ENCODE measurements around the gene TRDN.

DNA sequence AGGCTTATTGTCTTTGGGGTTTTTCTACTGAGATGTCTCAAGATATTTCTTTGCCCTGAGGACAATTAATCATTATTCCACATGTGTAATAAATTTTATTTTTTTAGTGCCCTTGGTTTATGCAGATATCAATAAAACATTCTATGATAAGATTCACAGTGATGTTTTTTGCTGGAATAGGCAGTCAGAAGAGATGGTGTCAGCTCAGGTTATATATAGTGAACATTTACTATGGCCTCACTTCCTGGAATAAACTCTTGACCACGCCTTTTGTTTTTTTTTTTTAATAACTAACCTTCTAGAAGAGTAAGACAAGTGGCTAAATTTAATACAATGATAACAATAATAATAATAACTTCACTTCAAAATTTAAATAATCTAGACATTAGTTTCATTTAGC lies 209.7 kb downstream of the TRDN start:
- TF ChIP-seq, protein P1, sequence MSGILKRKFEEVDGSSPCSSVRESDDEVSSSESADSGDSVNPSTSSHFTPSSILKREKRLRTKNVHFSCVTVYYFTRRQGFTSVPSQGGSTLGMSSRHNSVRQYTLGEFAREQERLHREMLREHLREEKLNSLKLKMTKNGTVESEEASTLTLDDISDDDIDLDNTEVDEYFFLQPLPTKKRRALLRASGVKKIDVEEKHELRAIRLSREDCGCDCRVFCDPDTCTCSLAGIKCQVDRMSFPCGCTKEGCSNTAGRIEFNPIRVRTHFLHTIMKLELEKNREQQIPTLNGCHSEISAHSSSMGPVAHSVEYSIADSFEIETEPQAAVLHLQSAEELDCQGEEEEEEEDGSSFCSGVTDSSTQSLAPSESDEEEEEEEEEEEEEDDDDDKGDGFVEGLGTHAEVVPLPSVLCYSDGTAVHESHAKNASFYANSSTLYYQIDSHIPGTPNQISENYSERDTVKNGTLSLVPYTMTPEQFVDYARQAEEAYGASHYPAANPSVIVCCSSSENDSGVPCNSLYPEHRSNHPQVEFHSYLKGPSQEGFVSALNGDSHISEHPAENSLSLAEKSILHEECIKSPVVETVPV (CRISPR knock-in tag; IDR thresholded peaks at IDR 0.05), result no peak
- TF ChIP-seq RARB (CRISPR knock-in tag; IDR thresholded peaks at IDR 0.05) (no peak), TCF4 (CRISPR knock-in tag; IDR thresholded peaks at IDR 0.05; ENCODE audit: borderline replicate concordance) (no peak), POU6F1 (CRISPR knock-in tag; IDR thresholded peaks at IDR 0.05; ENCODE audit: borderline replicate concordance, low read depth) (no peak), ZNF70 (CRISPR knock-in tag; IDR thresholded peaks at IDR 0.05) (no peak), PPARA (CRISPR knock-in tag; IDR thresholded peaks at IDR 0.05; ENCODE audit: borderline replicate concordance) (no peak), SNAI2 (CRISPR knock-in tag; IDR thresholded peaks at IDR 0.05) (no peak), BACH2 (CRISPR knock-in tag; IDR thresholded peaks at IDR 0.05; ENCODE audit: borderline replicate concordance) (no peak), ZFP3 (CRISPR knock-in tag; IDR thresholded peaks at IDR 0.05) (no peak), ARNTL (CRISPR knock-in tag; IDR thresholded peaks at IDR 0.05; ENCODE audit: borderline replicate concordance, low read depth) (no peak), ZNF565 (CRISPR knock-in tag; conservative IDR thresholded peaks at IDR 0.05; ENCODE audit: low read depth) (no peak), CSDC2 (CRISPR knock-in tag; IDR thresholded peaks at IDR 0.05) (no peak)
- TF ChIP-seq, protein P2, sequence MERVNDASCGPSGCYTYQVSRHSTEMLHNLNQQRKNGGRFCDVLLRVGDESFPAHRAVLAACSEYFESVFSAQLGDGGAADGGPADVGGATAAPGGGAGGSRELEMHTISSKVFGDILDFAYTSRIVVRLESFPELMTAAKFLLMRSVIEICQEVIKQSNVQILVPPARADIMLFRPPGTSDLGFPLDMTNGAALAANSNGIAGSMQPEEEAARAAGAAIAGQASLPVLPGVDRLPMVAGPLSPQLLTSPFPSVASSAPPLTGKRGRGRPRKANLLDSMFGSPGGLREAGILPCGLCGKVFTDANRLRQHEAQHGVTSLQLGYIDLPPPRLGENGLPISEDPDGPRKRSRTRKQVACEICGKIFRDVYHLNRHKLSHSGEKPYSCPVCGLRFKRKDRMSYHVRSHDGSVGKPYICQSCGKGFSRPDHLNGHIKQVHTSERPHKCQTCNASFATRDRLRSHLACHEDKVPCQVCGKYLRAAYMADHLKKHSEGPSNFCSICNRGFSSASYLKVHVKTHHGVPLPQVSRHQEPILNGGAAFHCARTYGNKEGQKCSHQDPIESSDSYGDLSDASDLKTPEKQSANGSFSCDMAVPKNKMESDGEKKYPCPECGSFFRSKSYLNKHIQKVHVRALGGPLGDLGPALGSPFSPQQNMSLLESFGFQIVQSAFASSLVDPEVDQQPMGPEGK (CRISPR knock-in tag; IDR thresholded peaks at IDR 0.05; ENCODE audit: borderline replicate concordance), result no peak

All from SK-N-SH treated with all-trans-retinoic acid at 6 μM for 48 hours (cell line).